Psoas muscle (tissue), 8 donors: ENCODE results near the gene OR2H1. TPM values are rescaled to one million over a fixed set of nuclear protein-coding genes. Genes with fewer than 3 reads are reported as not detected.
"Not testable (repeated sequence)": the region's sequence is repeated elsewhere in the genome, so short reads cannot be mapped to it uniquely, and the experiment has no call there.

ENCODE experiments used
- ATAC-seq, 4 donors: fragments of 200-7000 bp; cut with Tn5 transposase; one replicate each; pipeline ENCODE4 v1.9.1; 2020; ENCODE audit warnings: moderate library complexity in 3 of 4, mild to moderate bottlenecking in 2 of 4
- DNase-seq, 2 donors: peaks; one replicate each; pipeline ENCODE4 v3.0.0-alpha.2; 2020
- H3K27ac ChIP-seq: fragments of 200-600 bp; one replicate; pipeline ENCODE4 v1.8.0; 2022
- H3K27me3 ChIP-seq, 3 donors: fragments of 200-600 bp in 1 of 3; one replicate each; pipeline versions ENCODE4 v1.6.1 to v1.8.0; 2013 to 2022; ENCODE audit warnings: low read length in 2 of 3, mild to moderate bottlenecking in 2 of 3, moderate library complexity in 1 of 3; ENCODE audit not compliant: insufficient read depth in 3 of 3
- H3K36me3 ChIP-seq, 2 donors: fragments of 200-600 bp in 1 of 2; one replicate each; pipeline versions ENCODE4 v1.6.1 to v1.8.0; 2013 to 2022; ENCODE audit warnings: low read depth in 1 of 2, mild to moderate bottlenecking in 1 of 2, moderate library complexity in 1 of 2; ENCODE audit not compliant: insufficient read depth in 1 of 2
- H3K4me1 ChIP-seq: fragments of 200-600 bp; one replicate; pipeline ENCODE4 v1.8.0; 2022
- H3K4me3 ChIP-seq: fragments of 200-600 bp; one replicate; pipeline ENCODE4 v1.8.0; 2022; ENCODE audit warnings: mild to moderate bottlenecking
- H3K9me3 ChIP-seq: fragments of 200-600 bp; one replicate; pipeline ENCODE4 v1.8.0; 2022
- CTCF ChIP-seq: fragments of 200-600 bp; IDR thresholded peaks from one replicate; pipeline ENCODE4 v1.8.0; 2022; ENCODE audit warnings: antibody characterized with exemption
- WGBS, 3 donors: extraction: QIAGEN DNeasy Blood & Tissue Kit; methylation state at CpG; one replicate each; pipeline versions ENCODE4 v1.1.6 to v1.1.7; 2013; 5-methylcytosine and 5-hydroxymethylcytosine counted together
- intact Hi-C, 2 donors: fragments of 100-400 bp; cut with DNase I; formaldehyde crosslinking; loops; one replicate each; pipeline versions ENCODE4 v1.11.0 to v1.14.2; 2022
- polyA plus RNA-seq, 3 donors: library from polyadenylated mRNA; stranded (reverse); fragments of 200-250 nt; gene quantifications; one replicate each; pipeline ENCODE4 v1.2.3, GENCODE V29; 2013
- total RNA-seq, 4 donors: library from RNA; stranded (reverse); fragmentation: NEBNext Ultra II Directional in 2 of 4; extraction: Animal tissue kit (Norgen Biotek cat#: 25700) in 2 of 4; gene quantifications; one replicate each; pipeline versions ENCODE4 v1.2.1 to v1.2.4, GENCODE V29; 2021 to 2023
- donor health status: healthy with polysubstance abuse.
- donor health status: DM: no; HTN: no; CAD: no; lungs with moderate emphysema.
- donor health status: Bipolar disorder and iron deficiency.
- donor health status: healthy.
- donor health status: DM: yes; HTN: yes; CAD: no.
- donor health status: DM: no; HTN: no; CAD: no.
- donor health status: DM: no; HTN: no; CAD: no.
- donor health status: DM: yes; HTN: yes; CAD: no.

Gene OR2H1
- total and polyA plus RNA-seq, 7 donors, result 0.10 TPM; not detected in 6

GRCh38 chr6:29442719-29443118 lies 14.2 kb upstream of the OR2H1 start:
- WGBS, 3 donors, result 86 to 92% (median 87%) methylated on average over 1 of the region's 1 CpG
- no peak for TF ChIP-seq CTCF
- intact Hi-C loops, result no loop called here
- no peaks in the 10 kb centered on the region for H3K4me1 ChIP-seq
- ATAC-seq (no peak), DNase-seq (no peak)
- no peaks in the 10 kb centered on the region for H3K36me3 ChIP-seq
- peaks cover 0 to 5% (median 0%) of the 10 kb centered on the region in 3 donors for H3K27me3 ChIP-seq
- H3K27ac ChIP-seq, result no peak overlapping the region
- no peaks in the 10 kb centered on the region for H3K9me3 ChIP-seq
- H3K4me3 ChIP-seq, result no peak overlapping the region

GRCh38 chr6:29444031-29444430 lies 12.9 kb upstream of the OR2H1 start:
- WGBS, 3 donors, result 69 to 76% (median 76%) methylated on average over 1 of the region's 1 CpG
- H3K4me1 ChIP-seq, H3K4me3 ChIP-seq, H3K9me3 ChIP-seq, H3K27ac ChIP-seq, DNase-seq, H3K27me3 ChIP-seq, intact Hi-C loops, H3K36me3 ChIP-seq, ATAC-seq: not testable (repeated sequence)

GRCh38 chr6:29447670-29448069 lies 9.3 kb upstream of the OR2H1 start:
- Histone ChIP-seq H3K9me3 (no peaks in the 10 kb centered on the region), H3K27me3 (no peaks in the 10 kb centered on the region), H3K4me3 (no peak overlapping the region), H3K27ac (no peak overlapping the region), H3K4me1 (no peaks in the 10 kb centered on the region), H3K36me3 (no peaks in the 10 kb centered on the region)
- 56 to 92% (median 89%) methylated on average over 1 of the region's 1 CpG for WGBS, 3 donors
- TF ChIP-seq CTCF, result no peak
- ATAC-seq (no peak), DNase-seq (no peak)
- intact Hi-C loops, result no loop called here

- Histone ChIP-seq H3K9me3 (no peaks in the 10 kb centered on the region), H3K4me1 (no peaks in the 10 kb centered on the region), H3K36me3 (no peaks in the 10 kb centered on the region), H3K4me3 (no peak overlapping the region), H3K27ac (no peak overlapping the region), H3K27me3 (no peaks in the 10 kb centered on the region)
- DNase-seq (no peak), ATAC-seq (no peak)
- WGBS, 3 donors, result 75 to 84% (median 84%) methylated on average over 3 of the region's 3 CpGs
- intact Hi-C loops, result no loop called here
- TF ChIP-seq CTCF, result no peak
These were observed 5.3 kb upstream of the OR2H1 start for GRCh38 chr6:29451471-29452193.

GRCh38 chr6:29461021-29461814 lies 4.3 kb downstream of the OR2H1 start:
- 76 to 92% (median 86%) methylated on average over 5 of the region's 5 CpGs for WGBS, 3 donors
- ATAC-seq (no peak), DNase-seq (no peak)
- no peaks in the 10 kb centered on the region for H3K27me3 ChIP-seq
- no peaks in the 10 kb centered on the region for H3K9me3 ChIP-seq
- intact Hi-C loops, result no loop called here
- no peak overlapping the region for H3K4me3 ChIP-seq
- no peak overlapping the region for H3K27ac ChIP-seq
- H3K4me1 ChIP-seq, result no peaks in the 10 kb centered on the region
- no peak for TF ChIP-seq CTCF
- H3K36me3 ChIP-seq, result no peaks in the 10 kb centered on the region
